H9 (cell line): ENCODE measurements around the gene CFAP54. TPM values are rescaled to one million over a fixed set of nuclear protein-coding genes. Genes with fewer than 3 reads are reported as not detected.

ENCODE experiments used
- DNase-seq: peaks from one replicate; pipeline ENCODE4 v3.0.0-alpha.2; 2017
- H2AFZ ChIP-seq: one replicate; pipeline ENCODE4 v1.6.1; 2013; ENCODE audit warnings: mild to moderate bottlenecking, low read length, control low read depth, moderate library complexity
- H2AK5ac ChIP-seq: 2 replicates; pipeline ENCODE4 v1.6.1; 2013; ENCODE audit warnings: low read length, control low read depth, mixed read lengths; ENCODE audit not compliant: insufficient read length
- H2BK120ac ChIP-seq: one replicate; pipeline ENCODE4 v1.6.1; 2013; ENCODE audit warnings: low read depth, mild to moderate bottlenecking, low read length, control low read depth, inconsistent platforms; ENCODE audit not compliant: poor library complexity, severe bottlenecking
- H2BK12ac ChIP-seq: 2 replicates; pipeline ENCODE4 v1.6.1; 2013; ENCODE audit warnings: low read length, control low read depth, mixed read lengths, low read depth; ENCODE audit not compliant: insufficient read length
- H2BK15ac ChIP-seq: 2 replicates; pipeline ENCODE4 v1.6.1; 2013; ENCODE audit warnings: low read depth, low read length, control low read depth
- H2BK20ac ChIP-seq: one replicate; pipeline ENCODE4 v1.6.1; 2013; ENCODE audit warnings: low read depth, mild to moderate bottlenecking, low read length, control low read depth, inconsistent platforms; ENCODE audit not compliant: poor library complexity, severe bottlenecking
- H2BK5ac ChIP-seq: 2 replicates; pipeline ENCODE4 v1.6.1; 2013; ENCODE audit warnings: low read length, control low read depth, mixed read lengths; ENCODE audit not compliant: insufficient read length
- H3K14ac ChIP-seq: 2 replicates; pipeline ENCODE4 v1.6.1; 2013; ENCODE audit warnings: low read length, control low read depth; ENCODE audit not compliant: insufficient read depth
- H3K18ac ChIP-seq: 2 replicates; pipeline ENCODE4 v1.6.1; 2013; ENCODE audit warnings: low read depth, mild to moderate bottlenecking, mixed read lengths, low read length, control low read depth; ENCODE audit not compliant: insufficient read length
- H3K23ac ChIP-seq: 2 replicates; pipeline ENCODE4 v1.6.1; 2013; ENCODE audit warnings: low read length, control low read depth, mixed read lengths, low read depth; ENCODE audit not compliant: insufficient read length
- H3K23me2 ChIP-seq: 2 replicates; pipeline ENCODE4 v1.6.1; 2013; ENCODE audit warnings: low read depth, mild to moderate bottlenecking, mixed read lengths, low read length, control low read depth; ENCODE audit not compliant: insufficient read length, poor library complexity, severe bottlenecking
- H3K27ac ChIP-seq: 2 replicates; pipeline ENCODE4 v1.5.1; 2013; ENCODE audit warnings: low read length, control low read depth, mixed read lengths, low read depth; ENCODE audit not compliant: insufficient read length
- H3K27me3 ChIP-seq: 2 replicates; pipeline ENCODE4 v1.6.1; 2013; ENCODE audit warnings: low read length, control low read depth, inconsistent platforms; ENCODE audit not compliant: insufficient read depth
- H3K4ac ChIP-seq: 2 replicates; pipeline ENCODE4 v1.6.1; 2013; ENCODE audit warnings: low read depth, mild to moderate bottlenecking, control low read depth, inconsistent platforms, low read length, moderate library complexity
- H3K4me1 ChIP-seq: 2 replicates; pipeline ENCODE4 v1.6.1; 2013; ENCODE audit warnings: low read length, control low read depth, inconsistent platforms; ENCODE audit not compliant: insufficient read depth
- H3K4me2 ChIP-seq: 2 replicates; pipeline ENCODE4 v1.6.1; 2013; ENCODE audit warnings: low read length, control low read depth, mixed read lengths; ENCODE audit not compliant: insufficient read length, insufficient read depth
- H3K56ac ChIP-seq: 2 replicates; pipeline ENCODE4 v1.6.1; 2013; ENCODE audit warnings: low read depth, mild to moderate bottlenecking, mixed read lengths, low read length, control low read depth; ENCODE audit not compliant: insufficient read length
- H3K79me1 ChIP-seq: 2 replicates; pipeline ENCODE4 v1.6.1; 2013; ENCODE audit warnings: low read depth, mild to moderate bottlenecking, moderate library complexity, low read length, control low read depth, inconsistent platforms; ENCODE audit not compliant: insufficient read depth, poor library complexity, severe bottlenecking
- H3K79me2 ChIP-seq: 2 replicates; pipeline ENCODE4 v1.6.1; 2013; ENCODE audit warnings: low read length, control low read depth, inconsistent platforms; ENCODE audit not compliant: insufficient read depth
- H3K9ac ChIP-seq: 2 replicates; pipeline ENCODE4 v1.6.1; 2013; ENCODE audit warnings: low read length, control low read depth, mixed read lengths; ENCODE audit not compliant: insufficient read length; ENCODE audit errors: extremely low read depth
- H3K9me3 ChIP-seq: one replicate; pipeline ENCODE4 v1.6.1; 2013; ENCODE audit warnings: low read depth, low read length, inconsistent platforms; ENCODE audit not compliant: control insufficient read depth
- H3T11ph ChIP-seq: one replicate; pipeline ENCODE4 v1.6.1; 2013; ENCODE audit warnings: mild to moderate bottlenecking, low read length, control low read depth, inconsistent platforms
- H4K20me1 ChIP-seq: one replicate; pipeline ENCODE4 v1.6.1; 2013; ENCODE audit not compliant: control insufficient read depth, insufficient read length, insufficient read depth
- H4K5ac ChIP-seq: 2 replicates; pipeline ENCODE4 v1.6.1; 2013; ENCODE audit warnings: low read depth, mild to moderate bottlenecking, mixed read lengths, low read length, control low read depth; ENCODE audit not compliant: insufficient read length
- H4K8ac ChIP-seq: replicated peaks from 2 replicates; pipeline ENCODE4 v1.6.1; 2013; ENCODE audit warnings: low read length, control low read depth, mixed read lengths, low read depth; ENCODE audit not compliant: insufficient read length
- H4K91ac ChIP-seq: 2 replicates; pipeline ENCODE4 v1.6.1; 2013; ENCODE audit warnings: low read depth, mild to moderate bottlenecking, moderate library complexity, mixed read lengths, low read length, control low read depth; ENCODE audit not compliant: insufficient read length
- H3K27ac Mint-ChIP-seq, 3 experiments: 2 replicates in 2 of 3; 3 replicates in 1 of 3; pipeline ENCODE4 v1.8.0; 2020 to 2021; ENCODE audit warnings: mixed read lengths in 3 of 3, mild to moderate bottlenecking in 1 of 3, moderate library complexity in 1 of 3
- H3K27me3 Mint-ChIP-seq: 2 replicates; pipeline ENCODE4 v1.8.0; 2021; ENCODE audit warnings: low read depth, mild to moderate bottlenecking, moderate library complexity, mixed read lengths
- H3K36me3 Mint-ChIP-seq, 3 experiments: 2 replicates in 2 of 3; 3 replicates in 1 of 3; pipeline ENCODE4 v1.8.0; 2020 to 2021; ENCODE audit warnings: low read depth in 3 of 3, mixed read lengths in 3 of 3; ENCODE audit not compliant: insufficient read depth in 1 of 3
- H3K4me1 Mint-ChIP-seq, 2 experiments: 2 replicates each; pipeline ENCODE4 v1.8.0; 2020; ENCODE audit warnings: mixed read lengths in 2 of 2
- H3K4me3 Mint-ChIP-seq, 2 experiments: 2 replicates in 1 of 2; 3 replicates in 1 of 2; pipeline ENCODE4 v1.8.0; 2020 to 2021; ENCODE audit warnings: mild to moderate bottlenecking in 2 of 2, mixed read lengths in 2 of 2, moderate library complexity in 1 of 2
- H3K9me3 Mint-ChIP-seq, 2 experiments: 2 replicates in 1 of 2; 3 replicates in 1 of 2; pipeline ENCODE4 v1.8.0; 2020; ENCODE audit warnings: mild to moderate bottlenecking in 2 of 2, mixed read lengths in 2 of 2, moderate library complexity in 1 of 2
- WGBS: extraction: QIAGEN DNeasy Blood & Tissue Kit; methylation state at CpG from one replicate; pipeline ENCODE4 v1.1.7; 2013; ENCODE audit warnings: missing lambda C conversion rate, low lambda C conversion rate, mixed read lengths; ENCODE audit not compliant: insufficient read length; ENCODE audit errors: extremely low coverage; 5-methylcytosine and 5-hydroxymethylcytosine counted together
- total RNA-seq: library from RNA; stranded (reverse); gene quantifications from 2 replicates; pipeline ENCODE4 v1.2.1, GENCODE V29; 2021
- TF ChIP-seq, protein P1 (sequence below): fragments of 200-600 bp; sonication (generic); conservative IDR thresholded peaks from 3 replicates; pipeline ENCODE4 v1.8.0; 2021; ENCODE audit warnings: antibody characterized with exemption, mild to moderate bottlenecking

CFAP54 gene
- total RNA-seq, 1 experiment from 2014 or later = 0.24 TPM

DNA sequence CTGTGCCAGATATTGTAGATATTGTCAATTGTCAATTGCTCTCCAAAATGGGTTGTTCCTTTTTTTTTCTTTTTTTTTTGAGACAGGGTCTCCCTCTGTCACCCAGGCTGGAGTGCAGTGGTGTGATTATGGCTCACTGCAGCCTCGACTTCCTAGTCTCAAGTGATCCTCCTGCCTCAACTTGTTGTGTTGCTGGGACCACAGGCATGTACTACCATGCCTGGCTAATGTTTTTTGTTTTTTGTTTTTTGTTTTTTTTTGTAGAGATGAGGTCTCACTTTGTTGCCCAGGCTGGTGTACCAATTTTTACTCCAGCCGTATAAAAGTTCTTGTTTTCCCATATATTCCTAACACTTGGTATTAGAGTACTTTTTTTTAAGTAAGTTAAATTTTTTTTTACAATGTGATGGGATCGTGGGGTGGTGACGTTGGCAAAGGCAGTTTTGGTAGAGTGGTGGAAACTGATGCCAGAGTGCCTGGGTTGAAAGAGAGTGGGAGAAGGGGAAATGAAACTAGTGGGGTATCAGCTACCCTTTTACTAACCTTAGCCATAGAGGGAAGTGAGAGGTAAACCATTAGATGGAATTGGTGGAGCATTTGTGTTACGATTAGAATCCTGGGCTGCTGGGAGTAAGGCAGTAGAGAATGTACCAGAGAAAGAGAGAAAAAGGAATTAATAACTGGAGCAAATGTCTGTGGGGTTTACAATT lies 33.0 kb upstream of the CFAP54 start:
- Histone ChIP-seq H3K23me2 (no peaks in the 10 kb centered on the region), H2AFZ (no peak overlapping the region), H3K27ac (no peak overlapping the region), H3K14ac (no peak overlapping the region), H3T11ph (no peak overlapping the region), H2BK12ac (no peak overlapping the region), H2BK15ac (no peak overlapping the region), H4K5ac (no peak overlapping the region), H3K18ac (no peak overlapping the region), H2BK5ac (no peak overlapping the region), H3K56ac (no peak overlapping the region), H2BK20ac (no peak overlapping the region), H4K20me1 (no peaks in the 10 kb centered on the region), H2BK120ac (no peak overlapping the region), H3K27me3 (no peaks in the 10 kb centered on the region), H3K4me2 (no peak overlapping the region), H3K4me1 (no peaks in the 10 kb centered on the region), H3K79me2 (no peaks in the 10 kb centered on the region), H2AK5ac (no peak overlapping the region), H4K91ac (no peak overlapping the region), H3K23ac (no peak overlapping the region), H3K4ac (no peak overlapping the region), H3K79me1 (no peaks in the 10 kb centered on the region), H3K9ac (no peak overlapping the region), H4K8ac (no peak overlapping the region), H3K9me3 (no peaks in the 10 kb centered on the region)
- no peak for DNase-seq
- H3K36me3 Mint-ChIP-seq = no peaks in the 10 kb centered on the region
- no CpG with 5 or more reads among the region's 5 CpGs for WGBS
- TF ChIP-seq, protein P1, sequence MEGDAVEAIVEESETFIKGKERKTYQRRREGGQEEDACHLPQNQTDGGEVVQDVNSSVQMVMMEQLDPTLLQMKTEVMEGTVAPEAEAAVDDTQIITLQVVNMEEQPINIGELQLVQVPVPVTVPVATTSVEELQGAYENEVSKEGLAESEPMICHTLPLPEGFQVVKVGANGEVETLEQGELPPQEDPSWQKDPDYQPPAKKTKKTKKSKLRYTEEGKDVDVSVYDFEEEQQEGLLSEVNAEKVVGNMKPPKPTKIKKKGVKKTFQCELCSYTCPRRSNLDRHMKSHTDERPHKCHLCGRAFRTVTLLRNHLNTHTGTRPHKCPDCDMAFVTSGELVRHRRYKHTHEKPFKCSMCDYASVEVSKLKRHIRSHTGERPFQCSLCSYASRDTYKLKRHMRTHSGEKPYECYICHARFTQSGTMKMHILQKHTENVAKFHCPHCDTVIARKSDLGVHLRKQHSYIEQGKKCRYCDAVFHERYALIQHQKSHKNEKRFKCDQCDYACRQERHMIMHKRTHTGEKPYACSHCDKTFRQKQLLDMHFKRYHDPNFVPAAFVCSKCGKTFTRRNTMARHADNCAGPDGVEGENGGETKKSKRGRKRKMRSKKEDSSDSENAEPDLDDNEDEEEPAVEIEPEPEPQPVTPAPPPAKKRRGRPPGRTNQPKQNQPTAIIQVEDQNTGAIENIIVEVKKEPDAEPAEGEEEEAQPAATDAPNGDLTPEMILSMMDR = no peak
- no peak overlapping the region; a peak in 1 of 7 replicates for H3K27ac Mint-ChIP-seq
- H3K27me3 Mint-ChIP-seq = no peaks in the 10 kb centered on the region
- H3K4me3 Mint-ChIP-seq = no peak overlapping the region
- peaks cover 3 to 4% of the 10 kb centered on the region in 2 experiments; a peak in 1 of 4 replicates for H3K4me1 Mint-ChIP-seq
- H3K9me3 Mint-ChIP-seq = no peaks in the 10 kb centered on the region
